GM23338 (cell line): Measurements from ENCODE around the gene ATP13A2.
"Not testable (repeated sequence)": the region's sequence is repeated elsewhere in the genome, so short reads cannot be mapped to it uniquely, and the experiment has no call there.

Source experiments
- STAT1 ChIP-seq: IDR thresholded peaks from one replicate; pipeline ENCODE4 v1.6.1; 2016; ENCODE audit warnings: antibody characterized with exemption; ENCODE audit not compliant: unreplicated experiment
- TF ChIP-seq, protein P1 (sequence below), 2 experiments: fragments of 200-600 bp in 1 of 2; sonication (generic) in 1 of 2; conservative IDR thresholded peaks; 2 replicates each; pipeline versions ENCODE4 v1.5.1 to v1.6.1; 2016 to 2017; ENCODE audit warnings: antibody characterized with exemption in 2 of 2, low read depth in 2 of 2, mild to moderate bottlenecking in 2 of 2, moderate library complexity in 1 of 2

GRCh38 chr1:16945512-16945911 lies 66.2 kb downstream of the ATP13A2 start:
- TF ChIP-seq STAT1, result not testable (repeated sequence)
- TF ChIP-seq, protein P1, sequence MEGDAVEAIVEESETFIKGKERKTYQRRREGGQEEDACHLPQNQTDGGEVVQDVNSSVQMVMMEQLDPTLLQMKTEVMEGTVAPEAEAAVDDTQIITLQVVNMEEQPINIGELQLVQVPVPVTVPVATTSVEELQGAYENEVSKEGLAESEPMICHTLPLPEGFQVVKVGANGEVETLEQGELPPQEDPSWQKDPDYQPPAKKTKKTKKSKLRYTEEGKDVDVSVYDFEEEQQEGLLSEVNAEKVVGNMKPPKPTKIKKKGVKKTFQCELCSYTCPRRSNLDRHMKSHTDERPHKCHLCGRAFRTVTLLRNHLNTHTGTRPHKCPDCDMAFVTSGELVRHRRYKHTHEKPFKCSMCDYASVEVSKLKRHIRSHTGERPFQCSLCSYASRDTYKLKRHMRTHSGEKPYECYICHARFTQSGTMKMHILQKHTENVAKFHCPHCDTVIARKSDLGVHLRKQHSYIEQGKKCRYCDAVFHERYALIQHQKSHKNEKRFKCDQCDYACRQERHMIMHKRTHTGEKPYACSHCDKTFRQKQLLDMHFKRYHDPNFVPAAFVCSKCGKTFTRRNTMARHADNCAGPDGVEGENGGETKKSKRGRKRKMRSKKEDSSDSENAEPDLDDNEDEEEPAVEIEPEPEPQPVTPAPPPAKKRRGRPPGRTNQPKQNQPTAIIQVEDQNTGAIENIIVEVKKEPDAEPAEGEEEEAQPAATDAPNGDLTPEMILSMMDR (conservative IDR thresholded peaks at IDR 0.05; ENCODE audit: low read depth in 2 of 2), result not testable (repeated sequence)
